HG03066 (cell line): ENCODE data around the gene ST6GALNAC4.

Source experiments
- ATAC-seq: cut with Tn5 transposase; IDR thresholded peaks from one replicate; pipeline ENCODE4 v1.9.1; 2021; ENCODE audit warnings: low read depth; ENCODE audit not compliant: unreplicated experiment

Gene ST6GALNAC4

GRCh38 chr9:127915801-127916719 lies 781 bp downstream of the ST6GALNAC4 start:
- ATAC-seq = no peak

GRCh38 chr9:127915325-127915752 lies 1.5 kb downstream of the ST6GALNAC4 start:
- no peak for ATAC-seq

DNA sequence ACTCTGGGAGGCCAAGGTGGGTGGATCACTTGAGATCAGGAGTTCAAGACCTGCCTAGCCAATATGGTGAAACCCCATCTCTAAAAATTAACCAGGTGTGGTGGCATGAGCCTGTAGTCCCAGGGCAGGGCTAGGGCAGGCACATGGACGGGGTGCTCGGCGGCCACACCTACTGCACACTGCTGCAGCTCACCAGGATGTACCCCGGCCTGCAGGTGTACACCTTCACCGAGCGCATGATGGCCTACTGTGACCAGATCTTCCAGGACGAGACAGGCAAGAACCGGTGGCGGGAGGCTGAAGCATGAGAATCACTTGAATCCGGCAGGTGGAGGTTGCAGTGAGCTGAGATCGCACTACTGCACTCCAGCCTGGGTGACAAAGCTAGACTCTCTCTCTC lies 3.2 kb downstream of the ST6GALNAC4 start:
- no peak for ATAC-seq

GRCh38 chr9:127912882-127913281 lies 4.0 kb downstream of the ST6GALNAC4 start:
- ATAC-seq = no peak

DNA sequence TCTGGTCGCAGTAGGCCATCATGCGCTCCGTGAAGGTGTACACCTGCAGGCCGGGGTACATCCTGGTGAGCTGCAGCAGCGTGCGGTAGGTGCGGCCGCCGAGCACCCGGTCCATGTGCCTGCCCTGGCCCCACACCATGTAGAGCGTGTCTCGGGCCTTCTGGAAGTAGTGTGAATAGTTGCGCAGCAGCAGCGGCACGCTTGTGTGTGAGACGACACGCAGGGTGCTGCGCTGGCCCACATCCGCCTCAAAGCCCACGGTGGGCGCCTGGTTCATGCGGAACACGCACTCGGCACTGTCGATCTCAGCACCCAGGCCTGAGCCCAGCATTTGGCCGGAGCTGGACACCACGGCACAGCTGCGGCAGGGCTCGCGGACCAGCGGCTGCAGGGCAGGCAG lies 4.5 kb downstream of the ST6GALNAC4 start:
- no peak for ATAC-seq

- no peak for ATAC-seq
Measured at GRCh38 chr9:127910613-127911205, 6.1 kb downstream of the ST6GALNAC4 start.

DNA sequence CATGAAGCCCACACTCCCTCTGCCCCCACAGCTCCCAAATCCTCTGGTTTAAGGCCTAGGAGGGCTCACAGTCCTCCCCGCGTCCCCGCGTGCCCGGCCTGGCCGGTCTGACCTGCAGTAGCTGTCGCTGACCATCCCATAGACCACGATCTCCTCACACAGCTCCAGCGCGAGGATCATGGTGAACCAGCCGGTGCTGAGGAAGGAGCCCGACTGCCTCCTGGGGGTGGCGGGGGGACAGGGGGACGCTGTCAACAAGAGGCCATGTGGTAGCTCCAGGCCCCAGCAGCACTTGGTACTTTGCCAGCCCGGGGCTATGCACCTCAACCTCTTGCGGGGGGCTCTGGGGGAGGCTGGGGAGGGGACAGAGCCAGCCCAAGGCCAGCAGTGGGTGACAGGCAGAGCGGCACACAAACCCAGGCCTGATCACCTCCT lies 7.0 kb downstream of the ST6GALNAC4 start:
- no peak for ATAC-seq

DNA sequence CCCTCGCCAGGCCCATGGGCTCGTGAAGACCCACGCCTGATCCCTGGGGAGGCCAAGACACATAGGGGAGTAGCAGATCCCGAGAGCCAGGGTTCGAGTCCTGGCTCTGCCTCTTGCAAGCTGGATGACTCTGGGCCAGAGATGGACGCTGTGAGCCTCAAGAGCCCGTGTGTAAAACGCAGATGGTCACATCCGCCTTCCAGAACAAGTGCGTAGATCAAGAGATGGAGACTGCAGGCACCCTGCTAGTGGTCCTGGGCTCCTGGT lies 8.2 kb downstream of the ST6GALNAC4 start:
- ATAC-seq = no peak

- no peak for ATAC-seq
Measured at GRCh38 chr9:127907867-127908659, 8.8 kb downstream of the ST6GALNAC4 start.

GRCh38 chr9:127905788-127906191 lies 11.1 kb downstream of the ST6GALNAC4 start:
- no peak for ATAC-seq

DNA sequence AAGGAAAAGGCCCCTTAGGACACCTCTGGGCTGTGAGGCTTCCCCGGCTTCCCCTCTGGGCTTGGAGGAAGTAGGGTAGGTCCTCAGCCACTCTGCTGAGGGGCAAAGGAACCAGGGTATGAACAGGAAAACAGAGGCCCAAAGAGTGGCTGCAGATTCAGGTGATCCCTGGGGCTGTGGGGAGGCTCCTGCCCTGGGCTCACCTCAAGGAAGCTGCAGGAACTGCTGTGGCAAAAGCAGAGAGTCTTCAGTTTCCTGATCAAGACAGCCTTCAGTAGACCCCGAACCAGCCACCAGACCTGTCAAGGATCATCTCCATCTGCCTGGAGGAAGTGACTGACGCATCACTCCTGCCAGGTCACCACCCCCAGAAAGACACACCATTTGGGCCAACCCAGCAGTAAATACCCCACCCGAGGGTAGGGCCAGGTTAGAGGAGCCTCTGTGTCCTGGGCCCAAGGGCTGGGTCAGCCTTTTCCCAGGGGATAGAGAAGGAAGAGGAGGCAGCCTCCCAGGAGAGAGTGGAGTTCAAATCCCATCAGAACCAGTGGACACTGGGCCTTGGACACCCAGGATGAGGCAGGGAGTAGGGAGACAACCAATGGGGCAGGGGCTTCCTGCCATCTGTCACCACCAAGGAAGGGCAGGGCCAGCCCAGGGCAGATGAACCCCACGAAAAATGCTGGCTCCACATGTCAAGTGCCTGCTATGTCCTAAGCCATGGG lies 11.7 kb downstream of the ST6GALNAC4 start:
- no peak for ATAC-seq

- ATAC-seq = no peak
Measured at GRCh38 chr9:127904561-127905003, 12.3 kb downstream of the ST6GALNAC4 start.

GRCh38 chr9:127903557-127904475 lies 13.0 kb downstream of the ST6GALNAC4 start:
- no peak for ATAC-seq

- ATAC-seq = no peak
Measured at GRCh38 chr9:127899128-127899943, 17.5 kb downstream of the ST6GALNAC4 start, which contains the start of gene ST6GALNAC6. ST6GALNAC6 (minus strand) TSS chr9:127899603; CDS start chr9:127897981, 1,622 bp downstream.

DNA sequence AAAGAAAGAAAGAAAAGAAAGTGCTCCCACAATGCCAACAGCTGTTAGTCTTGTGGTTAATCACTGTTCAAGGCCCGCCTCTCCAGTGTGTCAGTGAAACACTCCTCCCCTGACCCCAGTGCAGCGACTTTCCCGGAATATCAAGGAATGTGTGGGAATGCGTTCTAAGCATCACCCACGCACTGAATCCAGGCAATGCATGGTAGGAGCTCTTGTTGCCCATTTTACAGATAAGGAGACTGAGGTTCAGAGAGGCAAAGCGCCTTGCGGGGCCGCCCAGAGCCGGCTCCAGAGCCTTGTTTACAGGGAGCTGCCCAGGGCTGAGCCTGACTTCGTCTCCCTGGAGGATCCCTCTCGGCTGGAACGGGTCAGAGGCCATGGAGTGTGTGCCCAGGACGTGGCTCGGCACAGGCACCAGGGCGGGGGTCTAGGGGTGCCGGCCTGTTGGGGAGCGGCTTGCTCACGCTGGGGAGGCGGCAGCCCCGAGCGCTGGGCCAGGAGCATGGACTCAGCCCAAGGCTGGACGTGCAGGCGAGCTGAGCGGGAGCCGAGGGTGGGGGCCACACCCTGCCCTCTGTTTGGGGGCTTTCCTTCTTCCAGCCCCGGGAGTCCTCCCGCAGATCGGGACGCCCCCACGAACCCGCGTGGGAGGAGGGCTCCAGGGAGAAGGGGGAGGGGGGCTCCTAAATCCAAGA lies 18.3 kb downstream of the ST6GALNAC4 start:
- no peak for ATAC-seq

- no peak for ATAC-seq
Measured at GRCh38 chr9:127897193-127897692, 19.6 kb downstream of the ST6GALNAC4 start.

- ATAC-seq = no peak
Measured at GRCh38 chr9:127896395-127897192, 20.2 kb downstream of the ST6GALNAC4 start.
